Activated CD4-positive, alpha-beta T cell treated with anti-CD3 and anti-CD28 coated beads, Interleukin-2, amount 10 ng/mL, durations not matched to agents 24 days and 14 days (primary cell): ENCODE results near the gene GALNT18. TPM values are rescaled to one million over a fixed set of nuclear protein-coding genes. Genes with fewer than 3 reads are reported as not detected.

Experiments used
- DNase-seq: peaks from one replicate; pipeline ENCODE4 v3.0.0; 2022
- H3K27ac Mint-ChIP-seq: one replicate; pipeline ENCODE4 v1.8.0; 2022; ENCODE audit warnings: mild to moderate bottlenecking, mixed read lengths
- H3K27me3 Mint-ChIP-seq: one replicate; pipeline ENCODE4 v1.8.0; 2022; ENCODE audit warnings: mixed read lengths
- H3K36me3 Mint-ChIP-seq: one replicate; pipeline ENCODE4 v1.8.0; 2022; ENCODE audit warnings: low read depth, mild to moderate bottlenecking, mixed read lengths
- H3K4me1 Mint-ChIP-seq: one replicate; pipeline ENCODE4 v1.8.0; 2021; ENCODE audit warnings: mixed read lengths
- H3K4me3 Mint-ChIP-seq: one replicate; pipeline ENCODE4 v1.8.0; 2022; ENCODE audit warnings: mild to moderate bottlenecking, moderate library complexity, mixed read lengths
- H3K9me3 Mint-ChIP-seq: one replicate; pipeline ENCODE4 v1.8.0; 2021; ENCODE audit warnings: mixed read lengths
- intact Hi-C: fragments of 100-400 bp; cut with micrococcal nuclease; formaldehyde crosslinking; loops from one replicate; pipeline ENCODE4 v1.15.1; 2023
- total RNA-seq: library from RNA; stranded (reverse); gene quantifications from 2 replicates; pipeline ENCODE4 v1.2.3, GENCODE V29; 2022

Gene GALNT18
- total RNA-seq: 8.6 and 9.3 TPM in 2 replicates

DNA sequence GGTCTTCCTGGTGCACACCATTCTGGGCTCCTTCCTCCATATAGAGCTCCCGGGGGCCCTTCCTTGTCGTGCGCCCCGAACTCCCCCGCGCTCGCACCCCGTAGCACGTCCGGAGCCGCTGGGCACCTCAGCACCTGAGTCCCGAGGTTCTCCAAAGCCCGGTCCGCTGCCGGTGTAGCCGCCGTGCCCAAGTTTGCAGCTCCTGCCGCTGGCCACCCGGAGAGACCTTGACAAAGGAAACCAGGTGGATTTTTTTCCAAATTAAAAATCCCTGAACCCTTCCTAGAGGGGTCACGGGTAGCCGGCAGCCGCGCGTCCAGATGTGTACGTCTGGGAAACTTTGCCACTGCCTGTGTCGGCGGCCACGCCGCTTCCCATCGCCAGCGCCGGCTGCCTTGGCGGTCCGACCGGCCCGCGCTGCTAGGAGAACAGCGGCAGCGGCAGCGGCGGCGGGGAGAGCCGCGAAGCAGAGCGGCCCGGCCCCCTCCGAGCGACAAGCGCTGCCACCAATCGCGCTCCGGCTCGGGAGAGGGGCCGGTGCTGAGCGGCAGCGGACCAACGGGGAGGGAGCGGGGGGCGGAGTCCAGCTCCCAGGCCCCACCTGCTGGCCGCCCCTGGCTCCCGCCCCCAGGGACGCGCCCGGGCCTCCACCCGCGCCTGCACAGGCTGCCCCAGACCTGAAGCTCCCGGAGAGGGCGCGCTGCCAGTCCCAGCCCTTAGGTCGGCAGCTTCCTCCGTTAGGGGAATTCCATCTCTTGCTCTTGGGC is at the start of gene GALNT18:
TSS of gene GALNT18 (minus strand) at position 433 of the 767 bp plus-strand sequence.
- Mint-ChIP-seq H3K9me3 (no peaks in the 10 kb centered on the region), H3K27ac (peak within 1 kb of the TSS; percentile 76), H3K36me3 (no peaks in the 10 kb centered on the region), H3K4me1 (peaks cover 9% of the 10 kb centered on the region), H3K27me3 (peaks cover 56% of the 10 kb centered on the region), H3K4me3 (peak within 1 kb of the TSS; percentile 88)
- peak; percentile 95 for DNase-seq
- intact Hi-C loops: loop anchor here (10.0 kb wide), 1 partner anchor 223 kb away; the partner anchor contains the start of gene USP47

DNA sequence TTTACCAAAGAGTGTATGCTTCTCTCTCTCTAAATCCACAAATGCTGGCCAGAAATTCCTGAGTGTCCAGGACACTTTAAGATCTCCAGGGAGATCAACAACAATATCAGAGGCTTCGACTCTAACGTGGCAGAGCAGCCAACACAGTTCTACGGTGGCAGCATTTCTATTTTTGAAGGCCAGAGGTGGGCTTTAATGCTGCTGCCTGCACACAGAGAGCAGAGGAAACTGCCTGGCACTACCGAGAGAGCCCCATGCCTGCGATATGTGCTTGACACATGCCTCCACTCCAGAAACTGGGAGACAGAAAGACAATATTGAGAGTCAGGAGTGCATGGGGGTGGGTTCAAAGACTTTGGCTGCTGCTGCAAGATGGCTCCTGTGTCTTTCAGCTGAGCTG is 48.8 kb upstream of the GALNT18 start:
- Mint-ChIP-seq H3K36me3 (no peaks in the 10 kb centered on the region), H3K4me1 (no peaks in the 10 kb centered on the region), H3K27ac (no peak overlapping the region), H3K27me3 (peaks cover 11% of the 10 kb centered on the region), H3K4me3 (no peak overlapping the region), H3K9me3 (no peaks in the 10 kb centered on the region)
- intact Hi-C loops: no loop called here
- peak; percentile 43 for DNase-seq

DNA sequence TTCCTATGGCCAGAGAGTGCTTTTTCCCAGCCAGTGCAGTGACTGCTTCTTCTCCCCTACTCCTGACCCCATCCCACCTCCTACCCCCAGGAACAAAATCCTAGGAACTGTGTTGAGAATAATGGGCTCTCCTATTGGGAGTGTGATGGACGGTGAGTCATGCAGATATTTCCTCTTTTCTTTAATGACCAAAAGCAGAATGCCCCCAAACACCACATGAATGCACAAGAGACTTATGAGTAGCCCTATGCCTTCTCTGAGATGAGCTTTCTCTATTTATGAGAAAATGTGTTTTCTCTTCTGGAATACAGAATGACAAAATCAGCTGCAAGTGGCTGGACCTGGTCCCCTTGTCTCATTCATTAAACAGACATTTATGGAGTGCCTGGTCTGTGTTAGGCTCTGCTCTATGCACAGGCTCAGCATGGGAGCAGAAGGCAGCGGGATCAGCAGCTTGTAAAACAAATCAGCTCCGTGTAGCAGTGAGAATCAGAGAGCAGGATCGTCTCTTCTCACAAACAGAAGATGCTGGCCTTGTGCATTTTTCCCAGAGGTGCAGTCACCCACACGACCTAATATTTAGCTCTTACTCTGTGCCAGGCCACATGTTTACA is 47.5 kb upstream of the GALNT18 start:
- Mint-ChIP-seq H3K27ac (no peak overlapping the region), H3K4me1 (no peaks in the 10 kb centered on the region), H3K36me3 (no peaks in the 10 kb centered on the region), H3K4me3 (no peak overlapping the region), H3K27me3 (peaks cover 11% of the 10 kb centered on the region), H3K9me3 (no peaks in the 10 kb centered on the region)
- peak; percentile 38 for DNase-seq
- intact Hi-C loops: no loop called here

DNA sequence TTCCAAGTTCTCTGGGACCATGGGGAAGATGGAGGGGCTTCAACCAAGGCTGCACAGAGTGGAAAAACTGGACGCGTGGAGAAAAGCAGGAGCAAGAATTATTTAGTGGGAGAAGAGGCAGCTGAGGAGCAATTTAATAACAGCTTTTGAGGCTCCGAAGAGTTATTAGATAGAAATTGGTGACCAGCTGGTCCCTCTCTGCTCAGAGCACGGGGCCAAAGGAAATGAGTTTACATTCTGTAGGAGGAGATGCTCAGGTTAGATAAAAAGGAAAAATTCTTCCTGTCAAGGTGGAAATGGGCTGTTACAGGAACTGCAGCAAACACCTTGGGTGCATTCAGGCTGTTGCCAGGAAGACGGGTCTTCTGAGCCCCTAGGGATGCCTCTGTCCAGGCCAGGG is 47.0 kb upstream of the GALNT18 start:
- peak; percentile 44 for DNase-seq
- H3K4me1 Mint-ChIP-seq: no peaks in the 10 kb centered on the region
- intact Hi-C loops: no loop called here
- no peaks in the 10 kb centered on the region for H3K36me3 Mint-ChIP-seq
- H3K4me3 Mint-ChIP-seq: no peak overlapping the region
- H3K27ac Mint-ChIP-seq: no peak overlapping the region
- no peaks in the 10 kb centered on the region for H3K9me3 Mint-ChIP-seq
- peaks cover 11% of the 10 kb centered on the region for H3K27me3 Mint-ChIP-seq

DNA sequence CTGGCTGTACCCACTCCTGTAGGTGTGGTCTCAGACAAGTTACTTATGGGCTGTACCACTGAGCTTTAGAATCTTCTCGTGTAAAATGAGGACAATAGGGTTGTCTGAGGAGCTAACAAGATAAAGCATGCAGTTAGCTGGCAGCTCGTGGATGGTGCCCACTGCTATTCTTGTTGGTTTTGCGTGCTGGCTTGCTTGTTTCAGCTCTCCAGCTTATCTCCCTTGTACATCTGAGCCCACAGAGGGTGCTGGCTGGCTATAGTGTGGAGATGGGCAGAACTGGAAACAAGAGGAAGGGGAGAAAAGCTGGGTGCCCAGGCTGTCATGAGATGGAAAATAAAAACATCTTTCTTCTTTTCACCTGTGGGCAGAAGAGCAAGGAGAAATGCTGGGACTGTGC is 46.5 kb upstream of the GALNT18 start:
- no peak overlapping the region for H3K4me3 Mint-ChIP-seq
- peaks cover 11% of the 10 kb centered on the region for H3K27me3 Mint-ChIP-seq
- H3K27ac Mint-ChIP-seq: no peak overlapping the region

DNA sequence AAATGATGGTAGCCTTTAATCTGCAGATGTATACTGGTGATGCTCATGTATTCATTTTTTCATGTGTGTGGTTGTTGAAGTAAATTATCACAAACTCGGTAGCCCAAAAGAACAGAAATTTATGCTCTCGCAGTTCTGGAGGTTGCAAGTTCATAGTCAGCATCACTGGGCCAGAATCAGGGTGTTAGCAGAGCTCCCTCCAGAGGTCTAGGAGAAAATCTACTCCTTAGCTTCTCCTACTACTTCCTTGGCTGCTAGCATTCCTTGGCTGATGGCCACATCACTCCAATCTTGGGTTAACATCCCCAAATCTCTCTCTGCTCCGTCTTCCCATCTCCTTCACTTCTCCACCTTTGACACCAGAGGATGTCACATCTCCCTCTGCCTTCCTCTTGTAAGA is 45.3 kb upstream of the GALNT18 start:
- intact Hi-C loops: no loop called here
- Mint-ChIP-seq H3K4me3 (no peak overlapping the region), H3K9me3 (no peaks in the 10 kb centered on the region), H3K27ac (no peak overlapping the region), H3K4me1 (no peaks in the 10 kb centered on the region), H3K36me3 (no peaks in the 10 kb centered on the region), H3K27me3 (peaks cover 12% of the 10 kb centered on the region)
- peak; percentile 17 for DNase-seq

More for the DNA sequence above, 46.5 kb upstream of the GALNT18 start:
- Mint-ChIP-seq H3K9me3 (no peaks in the 10 kb centered on the region), H3K4me1 (no peaks in the 10 kb centered on the region), H3K36me3 (no peaks in the 10 kb centered on the region)
- no peak for DNase-seq
- intact Hi-C loops: no loop called here

DNA sequence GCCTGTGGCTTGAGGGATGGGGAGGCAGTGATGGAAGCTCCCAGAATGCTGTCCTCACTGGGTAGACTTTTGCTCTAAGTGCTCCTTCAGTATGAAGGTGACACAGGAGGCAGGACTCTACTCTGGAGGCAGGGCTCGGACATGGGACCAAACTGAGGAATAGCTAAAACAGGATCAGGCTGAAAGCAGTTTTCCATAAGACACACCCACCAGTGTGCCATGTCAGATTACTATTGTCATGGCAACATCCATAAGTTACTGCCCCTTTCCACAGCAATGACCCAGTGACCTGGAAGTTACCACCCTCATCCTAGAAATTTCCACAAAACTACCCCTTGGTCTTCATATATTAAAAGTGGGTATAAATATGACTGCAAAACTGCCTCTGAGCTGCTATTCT is 43.6 kb upstream of the GALNT18 start:
- H3K9me3 Mint-ChIP-seq: no peaks in the 10 kb centered on the region
- H3K4me3 Mint-ChIP-seq: no peak overlapping the region
- peak; percentile 42 for DNase-seq
- H3K4me1 Mint-ChIP-seq: no peaks in the 10 kb centered on the region
- intact Hi-C loops: no loop called here
- peaks cover 8% of the 10 kb centered on the region for H3K27me3 Mint-ChIP-seq
- no peaks in the 10 kb centered on the region for H3K36me3 Mint-ChIP-seq
- no peak overlapping the region for H3K27ac Mint-ChIP-seq

DNA sequence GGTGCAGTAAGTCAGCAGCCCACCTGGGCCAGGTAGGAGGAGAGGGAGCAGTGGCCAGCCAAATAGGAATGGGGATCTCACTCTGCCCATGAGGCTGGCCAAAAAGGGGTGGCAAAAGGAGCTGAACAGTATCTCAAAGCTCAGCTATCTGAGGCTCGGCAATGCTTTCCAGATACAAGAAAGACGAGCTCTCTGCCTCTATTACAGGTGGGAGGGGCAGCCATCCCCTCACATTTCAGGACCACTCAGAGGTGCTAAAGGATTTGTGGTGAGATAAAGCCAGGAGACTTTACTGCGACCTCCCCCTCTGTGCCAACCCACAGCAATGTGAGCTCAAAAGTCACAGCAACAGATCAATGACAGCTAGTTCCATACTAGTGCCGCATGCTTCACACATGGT is 42.1 kb upstream of the GALNT18 start:
- H3K9me3 Mint-ChIP-seq: no peaks in the 10 kb centered on the region
- no peak overlapping the region for H3K27ac Mint-ChIP-seq
- intact Hi-C loops: no loop called here

DNA sequence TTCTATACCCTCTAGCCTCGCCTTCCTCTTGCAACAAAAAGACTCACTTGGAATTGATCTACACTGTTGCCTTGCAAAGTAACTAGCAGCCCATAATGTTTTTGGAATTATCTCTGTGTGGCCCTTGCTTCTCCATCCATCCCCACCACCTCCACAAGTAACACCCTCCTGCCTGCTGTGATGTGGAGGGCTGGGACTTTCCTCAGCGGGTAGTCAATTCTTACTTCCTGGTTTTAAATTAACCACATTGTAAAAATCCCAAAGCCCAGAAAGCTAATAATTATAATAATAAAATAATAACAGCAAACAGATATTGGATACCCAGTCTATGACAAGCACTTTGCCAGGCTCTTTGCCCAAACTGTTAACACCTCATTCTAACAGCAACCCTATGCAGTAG is 40.8 kb upstream of the GALNT18 start:
- Mint-ChIP-seq H3K27me3 (peaks cover 7% of the 10 kb centered on the region), H3K36me3 (no peaks in the 10 kb centered on the region), H3K4me3 (no peak overlapping the region), H3K9me3 (no peaks in the 10 kb centered on the region), H3K27ac (no peak overlapping the region), H3K4me1 (no peaks in the 10 kb centered on the region)
- intact Hi-C loops: no loop called here
- DNase-seq: no peak

More for the DNA sequence above, 42.1 kb upstream of the GALNT18 start:
- Mint-ChIP-seq H3K4me3 (no peak overlapping the region), H3K27me3 (peaks cover 6% of the 10 kb centered on the region), H3K36me3 (no peaks in the 10 kb centered on the region), H3K4me1 (no peaks in the 10 kb centered on the region)
- DNase-seq: no peak

DNA sequence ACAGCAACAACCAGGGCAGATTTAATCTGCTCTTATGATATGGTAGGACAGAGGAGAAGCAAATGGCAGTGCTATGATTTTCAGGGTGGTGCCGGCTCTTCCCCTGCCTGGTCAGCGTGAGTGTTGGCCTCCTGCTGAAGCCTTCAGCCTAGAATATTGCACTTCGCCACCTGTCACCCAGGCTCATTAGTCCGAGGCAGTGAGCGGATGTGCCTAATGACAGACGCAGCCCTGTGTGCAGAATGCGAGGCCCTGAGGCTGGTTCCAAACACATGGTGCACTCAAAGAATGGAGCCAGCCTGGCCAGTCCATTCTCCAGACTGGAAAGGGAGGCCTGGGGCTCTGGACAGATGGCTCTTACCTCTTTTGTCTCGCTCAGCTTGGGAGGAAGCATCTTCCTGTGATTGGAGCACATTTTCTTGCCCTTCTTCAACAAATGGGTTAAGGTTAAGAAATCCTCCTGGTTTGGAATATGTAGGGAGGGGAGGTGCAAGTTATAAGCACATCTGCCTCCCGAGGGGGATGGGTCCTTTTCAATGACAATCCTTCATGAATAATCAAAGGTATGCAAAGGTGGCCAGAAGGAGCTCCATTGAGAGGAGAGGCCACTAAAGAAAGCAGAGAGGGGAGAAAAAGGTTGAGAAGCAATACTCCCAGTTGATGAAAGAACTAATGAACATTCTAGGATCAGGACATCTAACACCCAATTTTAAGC is 39.7 kb upstream of the GALNT18 start:
- Mint-ChIP-seq H3K27ac (no peak overlapping the region), H3K9me3 (no peaks in the 10 kb centered on the region), H3K36me3 (no peaks in the 10 kb centered on the region), H3K4me3 (no peak overlapping the region), H3K27me3 (peaks cover 9% of the 10 kb centered on the region), H3K4me1 (no peaks in the 10 kb centered on the region)
- DNase-seq: no peak
- intact Hi-C loops: no loop called here

DNA sequence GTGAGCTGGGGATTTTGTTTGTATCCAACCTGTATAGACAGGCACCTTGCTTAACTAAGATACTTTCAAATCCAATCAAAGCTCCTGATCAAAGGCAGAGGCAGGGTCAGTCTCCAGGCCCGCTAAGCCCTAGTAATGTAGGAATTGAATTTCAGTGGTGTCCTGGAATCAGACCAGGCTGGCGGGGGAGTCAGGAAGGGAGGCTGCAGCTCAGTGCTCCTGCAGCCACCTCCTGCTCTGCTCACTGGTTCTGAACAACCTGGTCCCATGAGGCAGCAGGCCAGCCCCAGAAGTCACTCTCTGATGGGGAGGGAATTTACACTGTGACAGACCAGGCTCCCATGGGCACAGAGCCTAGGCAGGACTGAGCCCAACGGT is 38.5 kb upstream of the GALNT18 start:
- Mint-ChIP-seq H3K36me3 (no peaks in the 10 kb centered on the region), H3K27ac (no peak overlapping the region), H3K27me3 (peaks cover 19% of the 10 kb centered on the region), H3K4me3 (no peak overlapping the region), H3K4me1 (no peaks in the 10 kb centered on the region), H3K9me3 (no peaks in the 10 kb centered on the region)
- intact Hi-C loops: no loop called here
- DNase-seq: no peak

DNA sequence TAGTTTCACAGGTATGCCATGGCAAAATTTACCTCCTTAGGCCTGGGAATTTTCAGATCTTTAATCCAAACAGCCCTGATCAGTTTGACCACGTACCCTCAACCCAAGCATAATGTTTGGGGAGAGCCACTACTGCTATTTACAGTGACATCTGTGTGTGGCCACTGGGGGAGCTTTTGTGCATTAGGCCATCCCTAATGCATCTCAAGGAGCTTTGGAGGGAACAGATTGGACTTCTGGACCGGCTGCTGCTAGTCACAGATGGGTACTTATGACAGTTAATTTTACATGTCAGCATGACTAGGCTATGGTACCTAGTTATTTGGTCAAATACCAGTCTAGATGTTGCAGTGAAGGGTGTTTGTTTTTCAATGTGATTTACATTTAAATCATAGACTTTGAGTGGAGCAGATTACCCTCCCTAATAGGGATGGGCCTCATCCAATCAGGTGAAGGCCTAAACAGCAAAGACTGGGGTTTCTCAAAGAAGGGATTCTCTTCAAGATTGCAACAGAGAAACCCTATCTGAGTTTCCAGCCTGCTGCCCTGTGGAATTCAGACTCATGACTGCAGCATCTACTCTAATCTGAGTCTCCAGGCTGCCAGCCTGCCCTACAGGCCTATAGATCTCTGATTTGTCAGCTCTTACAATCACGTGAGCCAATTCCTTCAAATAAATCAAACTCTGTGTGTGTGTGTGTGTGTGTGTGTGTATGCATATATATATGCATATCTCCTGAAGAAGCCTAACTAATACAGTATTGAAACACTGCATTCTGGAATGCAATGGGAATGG is 38.0 kb upstream of the GALNT18 start:
- Mint-ChIP-seq H3K4me1 (no peaks in the 10 kb centered on the region), H3K27ac (no peak overlapping the region), H3K4me3 (no peak overlapping the region), H3K9me3 (no peaks in the 10 kb centered on the region), H3K27me3 (peaks cover 25% of the 10 kb centered on the region), H3K36me3 (no peaks in the 10 kb centered on the region)
- intact Hi-C loops: no loop called here
- no peak for DNase-seq

DNA sequence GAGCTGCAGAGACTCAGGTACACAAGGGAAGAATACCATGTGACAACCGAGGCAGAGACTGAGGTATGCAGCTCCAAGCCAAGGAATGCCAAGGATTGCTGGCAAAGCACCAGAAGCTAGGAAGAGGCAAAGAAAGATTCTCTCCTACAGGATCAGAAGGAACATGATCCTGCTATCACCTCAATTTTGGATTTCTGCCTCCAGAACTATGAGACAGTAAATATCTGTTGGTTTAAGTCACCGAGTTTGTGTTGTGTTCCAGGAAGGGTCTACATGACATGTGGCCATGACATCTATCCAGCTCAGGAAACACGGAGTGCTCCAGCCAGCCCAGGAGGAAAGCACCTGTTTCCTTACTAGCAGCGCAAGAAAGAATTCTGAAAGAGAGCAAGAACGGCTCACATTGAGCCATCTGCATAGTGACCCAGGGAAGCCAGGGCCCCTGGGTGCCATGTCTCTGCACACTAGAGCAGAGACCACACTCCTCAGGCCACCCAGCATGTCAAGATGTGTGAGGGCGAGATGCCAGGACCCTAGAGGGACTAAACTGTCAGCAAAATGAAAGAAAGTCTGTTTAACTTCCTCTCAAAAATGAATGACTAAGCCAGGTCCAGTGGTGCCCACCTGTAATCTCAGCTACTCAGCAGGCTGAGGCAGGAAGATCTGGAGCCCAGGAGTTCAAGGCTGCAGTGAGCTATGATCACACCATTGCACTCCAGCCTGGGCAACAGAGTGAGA is 35.6 kb upstream of the GALNT18 start:
- Mint-ChIP-seq H3K9me3 (no peaks in the 10 kb centered on the region), H3K4me3 (no peak overlapping the region), H3K4me1 (no peaks in the 10 kb centered on the region), H3K36me3 (no peaks in the 10 kb centered on the region), H3K27ac (no peak overlapping the region), H3K27me3 (peaks cover 35% of the 10 kb centered on the region)
- intact Hi-C loops: no loop called here
- DNase-seq: no peak
